Caco-2 (cell line): ENCODE results near the gene ABHD5. TPM values are rescaled to one million over a fixed set of nuclear protein-coding genes. Genes with fewer than 3 reads are reported as not detected.

Experiments used
- BruUV-seq: library from RNA; stranded (reverse); fragments of 400-500 nt; replicated peaks from 2 replicates; lab custom pipeline; 2021; lab: Mats Ljungman, UMichigan
- CTCF ChIA-PET: fragments of 300-600 bp; sonication (Branson Sonifier 250); formaldehyde crosslinking; loops from one replicate; lab custom pipeline; 2022; ENCODE audit warnings: antibody characterized with exemption; lab: Charles Lee
- POLR2A ChIA-PET: fragments of 300-600 bp; sonication (Branson Sonifier 250); formaldehyde crosslinking; loops from one replicate; lab custom pipeline; 2022; ENCODE audit warnings: antibody characterized with exemption; lab: Charles Lee
- DNase-seq, 2 experiments: peaks; one replicate each; pipeline versions ENCODE4 v3.0.0 to v3.0.0-alpha.2; 2020 to 2022
- H3K27me3 ChIP-seq: replicated peaks from 2 replicates; pipeline ENCODE4 v1.6.0; 2011; ENCODE audit warnings: low read length; ENCODE audit not compliant: control insufficient read depth, insufficient read depth
- H3K36me3 ChIP-seq: 2 replicates; pipeline ENCODE4 v1.5.1; 2011; ENCODE audit warnings: low read length; ENCODE audit not compliant: control insufficient read depth, insufficient read depth
- H3K4me1 ChIP-seq: fragments of 250-450 bp; sonication (Bioruptor Pico); 2 replicates; pipeline ENCODE4 v1.5.1; 2020; ENCODE audit warnings: mild to moderate bottlenecking
- H3K4me3 ChIP-seq: 2 replicates; pipeline ENCODE4 v1.5.1; 2011; ENCODE audit warnings: low read depth, mild to moderate bottlenecking, control low read depth, low read length
- H3K9me3 ChIP-seq: fragments of 250-450 bp; sonication (Bioruptor Pico); 2 replicates; pipeline ENCODE4 v1.5.1; 2020; ENCODE audit warnings: mild to moderate bottlenecking, moderate library complexity
- H3K27ac Mint-ChIP-seq: one replicate; pipeline ENCODE4 v1.8.0; 2022; ENCODE audit warnings: mixed read lengths; ENCODE audit not compliant: unreplicated experiment
- H3K27me3 Mint-ChIP-seq: one replicate; pipeline ENCODE4 v1.8.0; 2022; ENCODE audit warnings: mixed read lengths; ENCODE audit not compliant: insufficient read depth, unreplicated experiment
- H3K36me3 Mint-ChIP-seq: one replicate; pipeline ENCODE4 v1.8.0; 2022; ENCODE audit warnings: mild to moderate bottlenecking, mixed read lengths; ENCODE audit not compliant: insufficient read depth, unreplicated experiment
- H3K4me1 Mint-ChIP-seq: one replicate; pipeline ENCODE4 v1.8.0; 2022; ENCODE audit warnings: low read depth, mixed read lengths; ENCODE audit not compliant: unreplicated experiment
- H3K4me3 Mint-ChIP-seq: one replicate; pipeline ENCODE4 v1.8.0; 2022; ENCODE audit warnings: mild to moderate bottlenecking, moderate library complexity, mixed read lengths; ENCODE audit not compliant: unreplicated experiment
- H3K9me3 Mint-ChIP-seq: one replicate; pipeline ENCODE4 v1.8.0; 2022; ENCODE audit warnings: mixed read lengths; ENCODE audit not compliant: unreplicated experiment
- intact Hi-C: fragments of 100-400 bp; cut with micrococcal nuclease; formaldehyde crosslinking; loops from one replicate; pipeline ENCODE4 v1.10.0; 2022; ENCODE audit not compliant: unreplicated experiment
- total RNA-seq: library from RNA; stranded (reverse); gene quantifications from 2 replicates; pipeline ENCODE4 v1.2.3, GENCODE V29; 2022
- TF ChIP-seq, protein P1 (sequence below), 2 experiments: fragments of 200-600 bp in 1 of 2; IDR thresholded peaks; 1 replicate in 1 of 2; 2 replicates in 1 of 2; pipeline versions ENCODE4 v1.5.1 to v1.8.0; 2011 to 2022; ENCODE audit warnings: antibody characterized with exemption in 1 of 2, control low read depth in 1 of 2, inconsistent platforms in 1 of 2, low read depth in 1 of 2, low read length in 1 of 2, mild to moderate bottlenecking in 1 of 2, moderate library complexity in 1 of 2; ENCODE audit not compliant: insufficient read depth in 1 of 2, severe bottlenecking in 1 of 2, unreplicated experiment in 1 of 2

Gene ABHD5
- total RNA-seq, 1 experiment from 2014 or later: 12.3 TPM

DNA sequence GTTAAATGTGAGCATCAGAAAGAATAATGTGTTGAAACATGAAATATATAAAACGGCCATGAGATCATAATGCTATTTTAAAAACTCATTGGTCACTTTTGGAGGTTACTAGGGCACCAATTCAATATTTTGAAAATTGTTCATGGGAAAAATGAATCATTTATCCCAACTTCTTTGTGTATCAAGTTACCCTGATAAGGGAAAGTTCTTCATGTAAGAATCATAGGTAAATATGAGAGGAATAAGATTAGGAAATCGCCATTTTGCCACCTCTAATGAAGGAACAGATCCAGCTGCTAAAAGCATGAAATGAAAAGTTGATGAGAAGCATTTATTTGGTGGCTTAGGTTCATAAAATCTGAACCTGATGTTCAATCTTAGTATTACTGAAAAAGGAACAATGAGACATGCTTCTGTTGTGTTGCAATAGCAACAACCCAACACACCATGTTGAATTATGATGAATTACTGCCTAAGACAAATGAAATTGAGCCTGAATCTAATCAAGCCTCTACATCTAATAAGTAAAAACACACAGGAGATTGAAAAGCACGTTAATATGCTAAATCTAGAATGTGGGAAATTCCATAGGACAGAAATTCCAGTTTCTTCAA is 32.5 kb downstream of the ABHD5 start:
- Histone ChIP-seq H3K36me3 (no peaks in the 10 kb centered on the region), H3K4me1 (no peaks in the 10 kb centered on the region), H3K9me3 (no peaks in the 10 kb centered on the region), H3K27me3 (no peaks in the 10 kb centered on the region), H3K4me3 (no peak overlapping the region)
- Mint-ChIP-seq H3K9me3 (no peaks in the 10 kb centered on the region), H3K27me3 (no peaks in the 10 kb centered on the region), H3K4me3 (no peak overlapping the region), H3K36me3 (no peaks in the 10 kb centered on the region), H3K27ac (no peak overlapping the region), H3K4me1 (no peaks in the 10 kb centered on the region)
- intact Hi-C loops: no loop called here
- ChIA-PET POLR2A (no interaction called here), CTCF (no interaction called here)
- no TSS peak for BruUV-seq
- TF ChIP-seq, protein P1, sequence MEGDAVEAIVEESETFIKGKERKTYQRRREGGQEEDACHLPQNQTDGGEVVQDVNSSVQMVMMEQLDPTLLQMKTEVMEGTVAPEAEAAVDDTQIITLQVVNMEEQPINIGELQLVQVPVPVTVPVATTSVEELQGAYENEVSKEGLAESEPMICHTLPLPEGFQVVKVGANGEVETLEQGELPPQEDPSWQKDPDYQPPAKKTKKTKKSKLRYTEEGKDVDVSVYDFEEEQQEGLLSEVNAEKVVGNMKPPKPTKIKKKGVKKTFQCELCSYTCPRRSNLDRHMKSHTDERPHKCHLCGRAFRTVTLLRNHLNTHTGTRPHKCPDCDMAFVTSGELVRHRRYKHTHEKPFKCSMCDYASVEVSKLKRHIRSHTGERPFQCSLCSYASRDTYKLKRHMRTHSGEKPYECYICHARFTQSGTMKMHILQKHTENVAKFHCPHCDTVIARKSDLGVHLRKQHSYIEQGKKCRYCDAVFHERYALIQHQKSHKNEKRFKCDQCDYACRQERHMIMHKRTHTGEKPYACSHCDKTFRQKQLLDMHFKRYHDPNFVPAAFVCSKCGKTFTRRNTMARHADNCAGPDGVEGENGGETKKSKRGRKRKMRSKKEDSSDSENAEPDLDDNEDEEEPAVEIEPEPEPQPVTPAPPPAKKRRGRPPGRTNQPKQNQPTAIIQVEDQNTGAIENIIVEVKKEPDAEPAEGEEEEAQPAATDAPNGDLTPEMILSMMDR (IDR thresholded peaks at IDR 0.05; ENCODE audit: insufficient read depth in 1 of 2, low read depth in 1 of 2, low read length in 1 of 2, severe bottlenecking in 1 of 2, unreplicated experiment in 1 of 2): no peak
- DNase-seq: no peak

DNA sequence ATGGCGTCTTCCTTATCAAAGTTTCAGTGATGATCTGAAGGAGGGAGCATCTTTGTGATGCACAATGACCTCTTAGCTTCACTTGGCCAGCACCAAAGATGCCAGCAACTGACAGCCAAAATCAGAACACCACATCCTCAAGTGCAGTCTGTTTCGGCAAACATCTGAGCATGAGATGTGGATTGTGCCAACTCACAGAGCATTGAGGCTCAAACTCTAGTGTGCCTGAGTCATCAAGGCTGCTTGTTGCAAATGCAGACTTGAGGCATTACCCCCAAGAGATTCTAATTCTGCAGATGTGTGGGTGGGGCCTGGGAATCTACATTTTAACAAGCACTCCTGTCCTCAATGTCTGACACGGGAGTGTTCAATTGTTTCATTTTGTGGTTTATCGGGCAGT is 35.8 kb downstream of the ABHD5 start:
- intact Hi-C loops: no loop called here
- no peak overlapping the region for H3K27ac Mint-ChIP-seq
- no peaks in the 10 kb centered on the region for H3K27me3 Mint-ChIP-seq
- H3K9me3 ChIP-seq: no peaks in the 10 kb centered on the region
- ChIA-PET POLR2A (no interaction called here), CTCF (no interaction called here)
- H3K36me3 Mint-ChIP-seq: no peaks in the 10 kb centered on the region
- H3K27me3 ChIP-seq: no peaks in the 10 kb centered on the region
- H3K4me3 ChIP-seq: no peak overlapping the region
- H3K9me3 Mint-ChIP-seq: no peaks in the 10 kb centered on the region
- TF ChIP-seq, protein P1 (IDR thresholded peaks at IDR 0.05; ENCODE audit: insufficient read depth in 1 of 2, low read depth in 1 of 2, low read length in 1 of 2, severe bottlenecking in 1 of 2, unreplicated experiment in 1 of 2): no peak
- no peak overlapping the region for H3K4me3 Mint-ChIP-seq
- no peaks in the 10 kb centered on the region for H3K36me3 ChIP-seq
- DNase-seq: no peak
- H3K4me1 Mint-ChIP-seq: no peaks in the 10 kb centered on the region
- no TSS peak for BruUV-seq
- H3K4me1 ChIP-seq: no peaks in the 10 kb centered on the region

DNA sequence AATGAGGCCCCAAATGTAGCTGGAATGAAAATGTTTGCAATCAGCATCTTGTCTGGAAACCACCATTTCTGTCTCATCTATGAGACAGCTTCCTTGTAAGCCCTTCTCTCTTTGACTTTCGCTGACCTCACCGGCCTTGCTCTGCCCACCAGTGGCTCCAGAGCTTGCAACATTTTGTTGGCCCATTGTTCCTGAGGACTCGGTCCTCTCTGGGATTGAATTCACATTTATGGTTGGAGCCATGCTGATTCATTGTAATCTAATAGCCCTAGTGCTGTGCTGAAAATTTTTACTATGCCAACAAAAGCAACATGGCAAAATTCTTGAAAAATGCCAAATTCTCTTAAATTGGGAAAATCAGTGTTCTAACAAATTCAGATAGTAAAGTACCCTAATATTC is 37.2 kb downstream of the ABHD5 start:
- no peaks in the 10 kb centered on the region for H3K27me3 ChIP-seq
- DNase-seq: no peak
- H3K36me3 ChIP-seq: no peaks in the 10 kb centered on the region
- no TSS peak for BruUV-seq
- TF ChIP-seq, protein P1 (IDR thresholded peaks at IDR 0.05; ENCODE audit: insufficient read depth in 1 of 2, low read depth in 1 of 2, low read length in 1 of 2, severe bottlenecking in 1 of 2, unreplicated experiment in 1 of 2): no peak
- no peak overlapping the region for H3K4me3 ChIP-seq
- Mint-ChIP-seq H3K27ac (no peak overlapping the region), H3K9me3 (no peaks in the 10 kb centered on the region), H3K36me3 (no peaks in the 10 kb centered on the region), H3K4me3 (no peak overlapping the region), H3K4me1 (no peaks in the 10 kb centered on the region), H3K27me3 (no peaks in the 10 kb centered on the region)
- ChIA-PET CTCF (no interaction called here), POLR2A (no interaction called here)
- H3K4me1 ChIP-seq: no peaks in the 10 kb centered on the region
- intact Hi-C loops: no loop called here
- H3K9me3 ChIP-seq: no peaks in the 10 kb centered on the region
